Measurements from ENCODE around the gene TEKT5.
"Not testable (repeated sequence)": the region's sequence is repeated elsewhere in the genome, so short reads cannot be mapped to it uniquely, and the experiment has no call there.

The TEKT5 gene

GRCh38 chr16:10622036-10622921 lies 72.5 kb downstream of the TEKT5 start:
- no peak for TF ChIP-seq CTCF (conservative IDR thresholded peaks at IDR 0.05; ENCODE audit: low read length)
- H3K4me3 ChIP-seq (ENCODE audit: low read length), result no peak overlapping the region
- no peak for DNase-seq (ENCODE audit: low read depth)

DNA sequence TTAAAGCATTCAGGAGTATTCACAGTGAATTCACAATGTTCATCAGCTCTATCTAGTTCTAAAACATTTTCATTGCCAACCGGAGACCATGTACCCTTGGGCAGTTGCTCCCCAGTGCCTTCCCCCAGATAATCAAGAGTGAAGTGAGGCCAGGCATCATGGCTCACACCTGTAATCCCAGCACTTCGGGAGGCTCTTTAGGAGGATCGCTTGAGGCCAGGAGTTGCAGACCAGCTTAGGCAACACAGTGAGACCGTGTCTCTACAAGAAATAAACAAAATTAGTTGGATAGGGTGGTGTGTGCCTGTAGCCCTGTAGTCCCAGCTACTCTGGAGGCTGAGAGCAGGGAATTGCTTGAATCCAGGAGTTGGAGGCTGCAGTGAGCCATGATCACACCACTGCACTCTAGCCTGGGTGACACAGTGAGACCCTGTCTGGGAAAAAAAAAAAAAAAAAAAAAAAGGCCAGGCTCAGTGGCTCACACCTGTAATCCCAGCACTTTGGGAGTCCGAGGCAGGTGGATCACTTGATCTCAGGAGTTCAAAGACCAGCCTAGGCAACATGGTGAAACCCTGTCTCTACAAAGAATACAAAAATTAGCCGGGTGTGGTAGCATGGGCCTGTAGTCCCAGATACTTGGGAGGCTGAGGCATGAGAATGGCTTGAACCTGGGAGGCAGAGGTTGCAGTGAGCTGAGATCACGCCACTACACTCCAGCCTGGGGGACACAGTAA lies 73.3 kb downstream of the TEKT5 start:
- H3K4me3 ChIP-seq (ENCODE audit: low read length); DNase-seq (ENCODE audit: low read depth): not testable (repeated sequence)

DNA sequence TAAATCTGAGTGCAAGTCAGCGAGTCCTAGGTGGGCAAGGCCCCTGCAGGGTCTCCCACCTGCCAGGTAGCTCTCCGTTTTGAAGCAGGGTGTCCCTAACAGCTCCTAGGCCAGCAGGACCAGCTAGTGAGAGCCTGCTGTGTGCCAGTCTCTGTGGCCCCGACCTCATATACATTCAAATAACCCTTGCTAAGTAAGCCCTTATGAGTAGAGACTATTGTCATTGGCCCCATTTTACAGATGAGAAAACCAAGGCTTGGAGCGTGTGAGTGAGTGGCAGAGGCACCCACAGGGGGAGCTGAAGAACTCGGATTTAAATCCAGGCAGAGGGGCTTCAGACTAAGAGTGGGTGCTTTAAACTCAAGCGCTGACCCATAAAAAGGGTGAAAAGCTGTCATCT lies 74.6 kb downstream of the TEKT5 start:
- TF ChIP-seq CTCF (conservative IDR thresholded peaks at IDR 0.05; ENCODE audit: low read length), result no peak
- no peak overlapping the region for H3K4me3 ChIP-seq (ENCODE audit: low read length)
- no peak for DNase-seq (ENCODE audit: low read depth)

DNA sequence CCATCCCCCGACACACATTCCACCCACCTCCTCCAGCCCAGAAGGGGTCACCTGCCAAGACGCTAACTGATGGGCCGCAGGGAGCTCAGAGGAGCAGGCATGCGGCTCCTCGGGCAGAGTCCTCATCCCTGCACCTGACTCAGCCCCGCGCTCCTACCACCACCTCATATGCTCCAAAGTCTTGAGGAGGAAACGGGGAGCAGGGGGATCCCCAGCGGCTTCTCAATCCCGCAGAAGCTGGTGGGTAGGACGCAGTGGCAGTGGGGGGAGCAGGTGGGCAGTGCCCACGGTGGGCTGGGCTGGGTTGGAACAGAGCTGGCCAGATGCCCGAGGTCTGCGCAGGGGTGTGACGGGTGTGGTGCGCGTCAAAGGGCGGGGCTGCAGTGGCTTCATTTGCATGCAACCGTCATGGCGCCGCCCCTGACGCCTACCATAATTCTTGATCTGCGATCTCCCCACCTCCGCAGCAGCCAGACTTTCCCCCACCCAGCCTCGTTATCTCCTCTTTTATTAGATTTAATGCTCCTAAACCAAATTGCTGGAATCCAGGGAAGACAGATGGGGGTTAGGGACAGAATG lies 75.4 kb downstream of the TEKT5 start:
- no peak for DNase-seq (ENCODE audit: low read depth)
- TF ChIP-seq CTCF (conservative IDR thresholded peaks at IDR 0.05; ENCODE audit: low read length), result no peak
- no peak overlapping the region for H3K4me3 ChIP-seq (ENCODE audit: low read length)

GRCh38 chr16:10618710-10619209 lies 76.0 kb downstream of the TEKT5 start:
- H3K4me3 ChIP-seq (ENCODE audit: low read length), result no peak overlapping the region
- no peak for DNase-seq (ENCODE audit: low read depth)
- TF ChIP-seq CTCF (conservative IDR thresholded peaks at IDR 0.05; ENCODE audit: low read length), result no peak

GRCh38 chr16:10617662-10618420 lies 76.9 kb downstream of the TEKT5 start:
- no peak overlapping the region for H3K4me3 ChIP-seq (ENCODE audit: low read length)
- no peak for DNase-seq (ENCODE audit: low read depth)
- TF ChIP-seq CTCF (conservative IDR thresholded peaks at IDR 0.05; ENCODE audit: low read length), result 0 out of 2 replicates have a peak, but pooled peaks have one; percentile 0

Data from AG10803 (cell line).